ENCODE results near the gene GRAMD2A. TPM values are rescaled to one million over a fixed set of nuclear protein-coding genes. Genes with fewer than 3 reads are reported as not detected.

GRAMD2A gene
- polyA plus RNA-seq, 3 donors from 2014 or later = not detected

DNA sequence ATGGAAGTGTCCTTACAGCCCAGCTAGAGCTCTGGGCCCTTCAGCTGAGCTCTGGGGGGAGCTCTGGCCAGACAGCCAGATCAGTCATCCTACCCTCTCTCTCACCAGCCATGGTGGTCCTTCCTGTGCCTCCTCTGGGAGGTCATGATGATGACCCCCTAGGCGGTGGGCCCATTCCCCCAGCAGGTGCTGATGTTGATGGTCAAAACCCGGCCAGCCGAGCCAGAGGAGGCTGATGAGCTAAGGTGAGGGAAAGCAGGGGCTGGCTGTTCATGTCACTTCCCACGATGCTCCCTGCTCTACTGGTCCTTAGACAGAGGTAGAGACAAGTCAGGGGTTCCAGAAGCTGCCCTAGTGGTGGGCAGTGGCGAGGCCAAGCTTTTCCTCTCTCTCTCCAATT, 35.0 kb downstream of the GRAMD2A start:
- Mint-ChIP-seq H3K4me3 (no peak overlapping the region), H3K9me3 (no peaks in the 10 kb centered on the region), H3K27ac (no peak overlapping the region), H3K36me3 (no peaks in the 10 kb centered on the region), H3K27me3 (ENCODE audit: low read depth in 3 of 3) (peaks cover 0 to 8% (median 2%) of the 10 kb centered on the region in 3 donors), H3K4me1 (no peaks in the 10 kb centered on the region)
- no peak for DNase-seq

GRCh38 chr15:72161361-72162132, 36.0 kb downstream of the GRAMD2A start:
- Mint-ChIP-seq H3K27me3 (ENCODE audit: low read depth in 3 of 3) (peaks cover 0 to 8% (median 2%) of the 10 kb centered on the region in 3 donors), H3K9me3 (no peaks in the 10 kb centered on the region), H3K27ac (no peak overlapping the region), H3K4me1 (no peaks in the 10 kb centered on the region), H3K36me3 (no peaks in the 10 kb centered on the region), H3K4me3 (no peak overlapping the region)
- DNase-seq = no peak

- no peak for DNase-seq
- H3K9me3 Mint-ChIP-seq = no peaks in the 10 kb centered on the region
- H3K27me3 Mint-ChIP-seq (ENCODE audit: low read depth in 3 of 3) = peaks cover 1 to 6% (median 4%) of the 10 kb centered on the region in 3 donors
- H3K27ac Mint-ChIP-seq = no peak overlapping the region
- H3K4me3 Mint-ChIP-seq = no peak overlapping the region
- H3K4me1 Mint-ChIP-seq = peaks cover under 1 to 2% of the 10 kb centered on the region in 2 donors
- no peaks in the 10 kb centered on the region for H3K36me3 Mint-ChIP-seq
Observed at GRCh38 chr15:72160696-72161245, 36.8 kb downstream of the GRAMD2A start.

GRCh38 chr15:72156928-72157327, 40.7 kb downstream of the GRAMD2A start:
- DNase-seq = no peak
- H3K4me1 Mint-ChIP-seq = peaks cover 4 to 8% of the 10 kb centered on the region in 2 donors
- no peak overlapping the region for H3K27ac Mint-ChIP-seq
- no peak overlapping the region for H3K4me3 Mint-ChIP-seq
- no peaks in the 10 kb centered on the region for H3K36me3 Mint-ChIP-seq
- H3K9me3 Mint-ChIP-seq = no peaks in the 10 kb centered on the region
- H3K27me3 Mint-ChIP-seq (ENCODE audit: low read depth in 3 of 3) = peaks cover 1 to 2% (median 1%) of the 10 kb centered on the region in 3 donors

DNA sequence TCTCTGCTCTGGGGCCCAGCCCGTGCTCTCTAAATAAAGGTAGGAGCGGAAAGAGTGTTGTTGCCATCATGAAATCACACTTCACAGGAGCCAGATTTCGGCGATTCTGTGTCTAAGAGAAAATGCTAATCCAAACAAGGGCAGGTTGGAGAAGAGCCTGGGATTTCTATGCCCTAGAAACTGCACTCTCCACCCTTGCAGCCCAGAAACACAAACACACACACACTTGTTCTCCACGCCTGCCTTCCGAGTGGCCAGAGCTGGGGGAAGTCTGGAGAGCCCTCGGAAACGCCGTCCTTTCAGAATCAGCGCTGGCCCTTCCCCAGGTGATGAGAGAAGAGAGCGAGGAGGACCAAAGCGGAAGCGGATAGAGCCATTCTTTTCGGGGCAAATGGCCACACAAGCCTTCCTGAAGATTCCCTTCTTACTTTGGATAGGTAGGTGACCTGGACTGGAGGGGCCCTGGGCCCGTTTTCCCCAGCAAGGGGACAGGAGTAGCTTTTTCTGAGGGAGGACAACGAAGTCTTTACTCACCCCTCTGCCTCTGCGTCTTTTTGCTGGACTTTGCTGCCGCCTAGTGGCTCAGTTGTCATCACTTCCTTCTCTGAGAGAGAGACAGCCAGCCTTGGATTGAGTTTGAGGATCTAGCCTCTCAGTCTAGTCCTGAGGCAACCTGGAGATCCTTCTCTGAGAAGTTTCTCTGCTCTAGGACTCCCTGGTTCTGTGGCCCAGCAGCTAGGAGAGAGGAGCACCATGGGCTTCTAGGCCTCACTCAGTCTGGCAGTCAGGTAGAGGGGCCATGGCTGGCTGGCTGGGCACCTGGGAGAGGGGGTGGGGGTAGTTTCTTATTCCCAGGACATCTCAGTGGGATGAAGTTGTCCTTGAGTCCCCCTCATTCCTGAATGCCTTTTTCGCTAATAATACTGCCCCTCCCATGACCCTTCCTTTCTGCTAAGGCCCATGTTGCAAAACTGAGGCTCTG, 41.7 kb downstream of the GRAMD2A start:
- H3K27me3 Mint-ChIP-seq (ENCODE audit: low read depth in 3 of 3) = peaks cover 1 to 3% (median 2%) of the 10 kb centered on the region in 3 donors

DNA sequence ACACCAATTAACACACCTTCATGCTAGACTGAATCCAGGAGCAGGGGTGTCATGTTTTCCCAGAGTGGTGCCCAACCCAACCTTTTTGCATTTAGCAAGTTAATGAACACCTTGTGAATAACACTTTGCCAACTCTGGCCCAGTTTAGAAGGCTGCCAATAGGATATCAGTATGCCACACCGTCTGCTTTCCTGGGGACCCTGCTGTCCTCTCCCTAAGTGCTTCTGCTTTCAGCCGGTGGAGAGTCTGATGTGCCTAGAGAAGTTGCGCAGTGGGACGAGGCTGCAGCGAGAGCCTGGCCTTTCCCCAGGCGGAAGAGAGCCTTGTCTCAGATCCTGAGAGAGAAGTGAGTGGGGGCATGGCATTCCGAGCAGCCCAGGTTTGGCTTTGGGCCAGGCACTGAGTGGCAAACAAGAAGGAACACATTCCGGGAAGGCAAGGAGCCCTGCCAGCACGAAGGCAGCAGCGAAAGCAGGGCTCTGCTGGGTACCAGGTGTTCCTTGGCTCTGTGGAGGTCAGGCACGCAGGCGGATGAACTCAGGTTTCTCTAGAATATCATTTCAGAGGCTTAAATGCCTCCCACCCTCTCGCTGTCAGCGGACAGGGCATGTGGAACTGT, 42.5 kb downstream of the GRAMD2A start:
- no peaks in the 10 kb centered on the region for H3K36me3 Mint-ChIP-seq
- no peaks in the 10 kb centered on the region for H3K9me3 Mint-ChIP-seq
- peak overlapping the region; percentile 82 to 86 (median 84) for H3K4me3 Mint-ChIP-seq
- DNase-seq = no peak
- peaks cover 1 to 3% (median 2%) of the 10 kb centered on the region in 3 donors for H3K27me3 Mint-ChIP-seq (ENCODE audit: low read depth in 3 of 3)
- H3K4me1 Mint-ChIP-seq = peaks cover 4 to 8% of the 10 kb centered on the region in 2 donors
- H3K27ac Mint-ChIP-seq = peak overlapping the region in 1 of 6 donors; percentile 11

More for the DNA sequence above, 41.7 kb downstream of the GRAMD2A start:
- Mint-ChIP-seq H3K27ac (peak overlapping the region in 2 of 6 donors; percentile 11 to 51), H3K4me3 (peak overlapping the region; percentile 82 to 86 (median 84)), H3K4me1 (peaks cover 4 to 8% of the 10 kb centered on the region in 2 donors), H3K9me3 (no peaks in the 10 kb centered on the region), H3K36me3 (no peaks in the 10 kb centered on the region)
- peak; percentile 59 to 70 (median 64) for DNase-seq

DNA sequence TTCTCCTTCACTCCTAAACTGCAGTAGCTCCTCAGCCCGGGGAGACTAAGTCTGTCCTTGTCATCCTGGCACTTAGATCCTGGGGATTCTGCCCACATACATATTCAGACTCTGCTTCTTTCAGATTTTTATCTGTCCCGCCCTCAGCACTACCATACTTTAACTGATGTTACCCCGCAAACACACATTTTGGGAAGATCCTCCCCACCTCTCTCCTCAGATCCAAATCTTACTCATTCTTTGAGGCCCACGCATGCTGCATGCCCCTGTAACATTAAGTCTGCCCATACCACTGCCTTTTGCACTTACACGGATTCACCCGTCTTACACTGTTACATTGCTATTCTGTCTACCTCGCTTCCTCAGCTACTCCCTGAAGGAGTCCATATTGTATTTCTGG, 43.3 kb downstream of the GRAMD2A start:
- no peaks in the 10 kb centered on the region for H3K9me3 Mint-ChIP-seq
- H3K27me3 Mint-ChIP-seq (ENCODE audit: low read depth in 3 of 3) = peaks cover 1 to 3% (median 2%) of the 10 kb centered on the region in 3 donors
- peaks cover 4 to 8% of the 10 kb centered on the region in 2 donors for H3K4me1 Mint-ChIP-seq
- no peak overlapping the region for H3K27ac Mint-ChIP-seq
- DNase-seq = no peak
- H3K36me3 Mint-ChIP-seq = no peaks in the 10 kb centered on the region
- H3K4me3 Mint-ChIP-seq = no peak overlapping the region

GRCh38 chr15:72153269-72154000, 44.2 kb downstream of the GRAMD2A start:
- H3K36me3 Mint-ChIP-seq = no peaks in the 10 kb centered on the region
- no peak overlapping the region for H3K27ac Mint-ChIP-seq
- H3K4me1 Mint-ChIP-seq = peaks cover 4 to 8% of the 10 kb centered on the region in 2 donors
- H3K9me3 Mint-ChIP-seq = no peaks in the 10 kb centered on the region
- DNase-seq = no peak
- H3K27me3 Mint-ChIP-seq (ENCODE audit: low read depth in 3 of 3) = peaks cover 0 to 4% (median 1%) of the 10 kb centered on the region in 3 donors
- no peak overlapping the region for H3K4me3 Mint-ChIP-seq

GRCh38 chr15:72147418-72147817, 50.2 kb downstream of the GRAMD2A start:
- Mint-ChIP-seq H3K9me3 (no peaks in the 10 kb centered on the region), H3K4me1 (no peaks in the 10 kb centered on the region), H3K4me3 (no peak overlapping the region), H3K27me3 (ENCODE audit: low read depth in 3 of 3) (peaks cover 0 to 5% (median 3%) of the 10 kb centered on the region in 3 donors), H3K27ac (no peak overlapping the region), H3K36me3 (no peaks in the 10 kb centered on the region)
- no peak for DNase-seq

GRCh38 chr15:72146934-72147333, 50.7 kb downstream of the GRAMD2A start:
- H3K9me3 Mint-ChIP-seq = no peaks in the 10 kb centered on the region
- H3K27ac Mint-ChIP-seq = no peak overlapping the region
- H3K4me1 Mint-ChIP-seq = no peaks in the 10 kb centered on the region
- no peaks in the 10 kb centered on the region for H3K36me3 Mint-ChIP-seq
- H3K27me3 Mint-ChIP-seq (ENCODE audit: low read depth in 3 of 3) = peaks cover 0 to 5% (median 3%) of the 10 kb centered on the region in 3 donors
- DNase-seq = no peak
- no peak overlapping the region for H3K4me3 Mint-ChIP-seq

DNA sequence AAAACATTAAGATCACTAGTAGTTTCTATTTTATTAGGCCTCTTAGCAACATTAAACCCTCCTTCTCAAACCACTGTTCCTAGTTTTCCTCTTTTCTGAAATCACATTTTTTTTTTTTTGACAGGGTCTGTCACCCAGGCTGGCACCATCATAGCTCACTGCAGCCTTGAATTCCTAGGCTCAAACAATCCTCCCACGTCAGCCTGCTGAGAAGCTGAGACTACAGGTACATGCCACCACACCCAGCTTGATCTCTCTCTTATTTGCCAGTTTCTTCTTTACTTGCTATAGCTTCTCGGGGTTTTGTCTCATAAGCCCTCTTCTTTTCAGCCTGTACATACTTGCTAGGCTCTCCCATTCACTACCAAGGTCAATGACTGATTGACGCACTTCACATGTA, 51.4 kb downstream of the GRAMD2A start:
- Mint-ChIP-seq H3K9me3 (no peaks in the 10 kb centered on the region), H3K27me3 (ENCODE audit: low read depth in 3 of 3) (peaks cover 0 to 5% (median 1%) of the 10 kb centered on the region in 3 donors), H3K36me3 (no peaks in the 10 kb centered on the region), H3K4me3 (no peak overlapping the region), H3K4me1 (peaks cover 0 to 6% of the 10 kb centered on the region in 2 donors), H3K27ac (no peak overlapping the region)
- no peak for DNase-seq

DNA sequence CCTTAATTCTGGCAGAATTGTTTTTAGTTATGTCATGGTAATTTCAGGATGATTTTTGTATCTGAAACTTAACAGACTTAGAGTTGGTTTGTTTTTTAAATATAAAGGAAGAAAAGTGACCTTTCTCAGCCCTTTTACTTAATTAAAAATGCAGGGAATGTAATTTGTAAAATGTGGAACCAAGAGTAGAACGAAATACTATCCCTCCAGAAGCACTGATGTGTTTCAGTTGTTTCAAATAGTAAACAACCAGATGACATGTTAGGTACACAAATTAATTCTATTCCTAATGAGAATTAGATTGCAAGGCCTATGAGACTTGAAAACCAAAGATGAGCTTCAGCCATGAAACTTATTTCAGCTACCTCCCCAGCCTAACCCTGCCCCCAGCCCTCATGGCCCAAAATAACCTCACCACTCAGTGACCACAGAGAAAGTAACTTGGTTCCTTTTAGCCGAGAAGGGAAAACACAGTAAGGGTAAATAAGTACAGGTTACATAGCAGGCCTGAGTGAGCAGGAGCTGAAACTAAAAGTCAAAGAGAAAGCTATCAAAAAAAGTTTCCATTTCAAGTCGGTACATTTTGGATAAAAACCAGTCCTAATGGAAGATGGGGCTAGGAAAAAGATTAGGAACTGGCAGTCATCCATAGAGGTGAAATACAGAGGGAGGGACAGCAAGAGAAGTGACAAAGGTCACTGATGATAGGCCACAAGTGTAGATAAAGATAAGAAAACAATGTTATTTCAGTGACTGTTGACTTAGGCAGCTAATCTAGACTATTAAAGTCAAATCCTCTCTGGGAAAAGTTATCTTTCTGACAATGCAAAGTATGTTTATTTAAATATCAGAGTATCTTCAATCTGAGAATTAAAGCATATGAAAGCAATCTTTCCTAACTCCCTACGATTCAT, 56.2 kb downstream of the GRAMD2A start:
- Mint-ChIP-seq H3K4me3 (peak overlapping the region in 1 of 5 donors; percentile 40), H3K27ac (peak overlapping the region in 3 of 6 donors; percentile 8 to 75 (median 56)), H3K27me3 (ENCODE audit: low read depth in 3 of 3) (peaks cover 0 to 7% (median 0%) of the 10 kb centered on the region in 3 donors), H3K4me1 (peaks cover 0 to 7% of the 10 kb centered on the region in 2 donors), H3K9me3 (no peaks in the 10 kb centered on the region), H3K36me3 (no peaks in the 10 kb centered on the region)
- no peak for DNase-seq

Measured in immature natural killer cell (primary cell).